Psoas muscle (tissue), 8 donors: ENCODE data around the gene CGN. TPM values are rescaled to one million over a fixed set of nuclear protein-coding genes. Genes with fewer than 3 reads are reported as not detected.
"Not testable (repeated sequence)": the region's sequence is repeated elsewhere in the genome, so short reads cannot be mapped to it uniquely, and the experiment has no call there.

ENCODE experiments used
- ATAC-seq, 4 donors: fragments of 200-7000 bp; cut with Tn5 transposase; one replicate each; pipeline ENCODE4 v1.9.1; 2020; ENCODE audit warnings: moderate library complexity in 3 of 4, mild to moderate bottlenecking in 2 of 4
- DNase-seq, 2 donors: peaks; one replicate each; pipeline ENCODE4 v3.0.0-alpha.2; 2020
- H3K27ac ChIP-seq: fragments of 200-600 bp; one replicate; pipeline ENCODE4 v1.8.0; 2022
- H3K27me3 ChIP-seq, 3 donors: fragments of 200-600 bp in 1 of 3; one replicate each; pipeline versions ENCODE4 v1.6.1 to v1.8.0; 2013 to 2022; ENCODE audit warnings: low read length in 2 of 3, mild to moderate bottlenecking in 2 of 3, moderate library complexity in 1 of 3; ENCODE audit not compliant: insufficient read depth in 3 of 3
- H3K36me3 ChIP-seq, 2 donors: fragments of 200-600 bp in 1 of 2; one replicate each; pipeline versions ENCODE4 v1.6.1 to v1.8.0; 2013 to 2022; ENCODE audit warnings: low read depth in 1 of 2, mild to moderate bottlenecking in 1 of 2, moderate library complexity in 1 of 2; ENCODE audit not compliant: insufficient read depth in 1 of 2
- H3K4me1 ChIP-seq: fragments of 200-600 bp; one replicate; pipeline ENCODE4 v1.8.0; 2022
- H3K4me3 ChIP-seq: fragments of 200-600 bp; one replicate; pipeline ENCODE4 v1.8.0; 2022; ENCODE audit warnings: mild to moderate bottlenecking
- H3K9me3 ChIP-seq: fragments of 200-600 bp; one replicate; pipeline ENCODE4 v1.8.0; 2022
- WGBS, 3 donors: extraction: QIAGEN DNeasy Blood & Tissue Kit; methylation state at CpG; one replicate each; pipeline versions ENCODE4 v1.1.6 to v1.1.7; 2013; 5-methylcytosine and 5-hydroxymethylcytosine counted together
- intact Hi-C, 2 donors: fragments of 100-400 bp; cut with DNase I; formaldehyde crosslinking; loops; one replicate each; pipeline versions ENCODE4 v1.11.0 to v1.14.2; 2022
- polyA plus RNA-seq, 3 donors: library from polyadenylated mRNA; stranded (reverse); fragments of 200-250 nt; gene quantifications; one replicate each; pipeline ENCODE4 v1.2.3, GENCODE V29; 2013
- total RNA-seq, 4 donors: library from RNA; stranded (reverse); fragmentation: NEBNext Ultra II Directional in 2 of 4; extraction: Animal tissue kit (Norgen Biotek cat#: 25700) in 2 of 4; gene quantifications; one replicate each; pipeline versions ENCODE4 v1.2.1 to v1.2.4, GENCODE V29; 2021 to 2023
- TF ChIP-seq, protein P1 (sequence below): fragments of 200-600 bp; IDR thresholded peaks from one replicate; pipeline ENCODE4 v1.8.0; 2022; ENCODE audit warnings: antibody characterized with exemption
- donor health status: healthy with polysubstance abuse.
- donor health status: DM: no; HTN: no; CAD: no; lungs with moderate emphysema.
- donor health status: Bipolar disorder and iron deficiency.
- donor health status: healthy.
- donor health status: DM: yes; HTN: yes; CAD: no.
- donor health status: DM: no; HTN: no; CAD: no.
- donor health status: DM: no; HTN: no; CAD: no.
- donor health status: DM: yes; HTN: yes; CAD: no.

The CGN gene
- total and polyA plus RNA-seq, 7 donors: 0.03 to 0.21 (median 0.10) TPM; not detected in 2

DNA sequence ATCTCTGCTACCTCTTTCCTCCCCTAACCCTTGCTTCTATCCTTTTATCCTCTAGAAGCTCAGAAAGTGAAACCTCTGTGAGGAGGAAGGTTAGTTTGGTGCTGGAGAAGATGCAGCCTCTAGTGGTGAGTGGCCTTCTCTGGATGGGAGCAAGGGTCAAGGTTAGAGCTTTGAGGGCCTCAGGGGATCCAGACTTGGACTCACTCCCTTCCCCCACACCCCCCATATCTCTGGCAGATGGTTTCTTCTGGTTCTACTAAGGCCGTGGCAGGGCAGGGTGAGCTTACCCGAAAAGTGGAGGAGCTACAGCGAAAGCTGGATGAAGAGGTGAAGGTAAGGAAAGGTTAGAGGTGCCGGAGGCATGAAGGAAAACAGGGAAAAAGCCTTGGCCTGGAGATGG, 9.2 kb downstream of the CGN start:
- H3K9me3 ChIP-seq: no peaks in the 10 kb centered on the region
- peaks cover 0 to under 1% (median 0%) of the 10 kb centered on the region in 3 donors for H3K27me3 ChIP-seq
- ATAC-seq: no peak
- no peak overlapping the region for H3K27ac ChIP-seq
- no peaks in the 10 kb centered on the region for H3K36me3 ChIP-seq
- no peak overlapping the region for H3K4me3 ChIP-seq
- TF ChIP-seq, protein P1, sequence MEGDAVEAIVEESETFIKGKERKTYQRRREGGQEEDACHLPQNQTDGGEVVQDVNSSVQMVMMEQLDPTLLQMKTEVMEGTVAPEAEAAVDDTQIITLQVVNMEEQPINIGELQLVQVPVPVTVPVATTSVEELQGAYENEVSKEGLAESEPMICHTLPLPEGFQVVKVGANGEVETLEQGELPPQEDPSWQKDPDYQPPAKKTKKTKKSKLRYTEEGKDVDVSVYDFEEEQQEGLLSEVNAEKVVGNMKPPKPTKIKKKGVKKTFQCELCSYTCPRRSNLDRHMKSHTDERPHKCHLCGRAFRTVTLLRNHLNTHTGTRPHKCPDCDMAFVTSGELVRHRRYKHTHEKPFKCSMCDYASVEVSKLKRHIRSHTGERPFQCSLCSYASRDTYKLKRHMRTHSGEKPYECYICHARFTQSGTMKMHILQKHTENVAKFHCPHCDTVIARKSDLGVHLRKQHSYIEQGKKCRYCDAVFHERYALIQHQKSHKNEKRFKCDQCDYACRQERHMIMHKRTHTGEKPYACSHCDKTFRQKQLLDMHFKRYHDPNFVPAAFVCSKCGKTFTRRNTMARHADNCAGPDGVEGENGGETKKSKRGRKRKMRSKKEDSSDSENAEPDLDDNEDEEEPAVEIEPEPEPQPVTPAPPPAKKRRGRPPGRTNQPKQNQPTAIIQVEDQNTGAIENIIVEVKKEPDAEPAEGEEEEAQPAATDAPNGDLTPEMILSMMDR: no peak
- 91 to 97% (median 94%) methylated on average over 4 of the region's 4 CpGs for WGBS, 3 donors
- H3K4me1 ChIP-seq: no peaks in the 10 kb centered on the region
- intact Hi-C loops: no loop called here
- DNase-seq: no peak

DNA sequence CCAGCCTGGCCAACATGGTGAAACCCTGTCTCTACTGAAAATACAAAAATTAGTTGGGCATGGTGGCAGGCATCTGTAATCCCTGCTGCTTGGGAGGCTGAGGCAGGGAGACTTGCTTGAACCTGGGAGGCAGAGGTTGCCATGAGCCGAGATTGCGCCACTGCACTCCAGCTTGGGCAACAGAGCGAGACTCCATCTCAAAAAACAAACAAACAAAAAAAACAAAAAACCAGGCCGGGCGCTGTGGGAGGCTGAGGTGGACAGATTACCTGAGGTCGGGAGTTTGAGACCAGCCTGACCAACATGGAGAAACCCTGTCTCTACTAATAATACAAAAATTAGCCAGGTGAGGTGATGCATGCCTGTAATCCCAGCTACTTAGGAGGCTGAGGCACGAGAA, 11.2 kb downstream of the CGN start:
- H3K4me3 ChIP-seq, H3K27ac ChIP-seq, H3K27me3 ChIP-seq, H3K4me1 ChIP-seq, DNase-seq, H3K36me3 ChIP-seq, intact Hi-C loops, H3K9me3 ChIP-seq, ATAC-seq: not testable (repeated sequence)
- WGBS, 3 donors: 94 to 97% (median 95%) methylated on average over 7 of the region's 7 CpGs

DNA sequence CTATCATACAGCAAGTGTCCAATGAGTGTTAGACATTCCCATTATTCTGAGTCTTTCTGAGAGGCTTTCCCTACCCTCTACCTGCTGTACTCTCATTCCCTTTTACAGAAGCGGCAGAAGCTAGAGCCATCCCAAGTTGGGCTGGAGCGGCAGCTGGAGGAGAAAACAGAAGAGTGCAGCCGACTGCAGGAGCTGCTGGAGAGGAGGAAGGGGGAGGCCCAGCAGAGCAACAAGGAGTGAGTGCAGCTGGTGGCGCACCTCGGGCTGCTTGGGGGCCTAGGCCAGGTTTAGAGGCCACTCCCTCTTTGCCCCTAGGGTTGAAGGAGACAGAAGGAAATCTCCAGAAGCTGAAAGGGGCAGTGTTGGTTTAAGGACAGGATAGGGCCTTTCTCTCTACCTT, 12.1 kb downstream of the CGN start:
- ATAC-seq (no peak), DNase-seq (no peak)
- Histone ChIP-seq H3K9me3 (no peaks in the 10 kb centered on the region), H3K36me3 (no peaks in the 10 kb centered on the region), H3K27ac (no peak overlapping the region), H3K4me1 (no peaks in the 10 kb centered on the region), H3K4me3 (no peak overlapping the region), H3K27me3 (no peaks in the 10 kb centered on the region)
- 66 to 70% (median 66%) methylated on average over 5 of the region's 5 CpGs for WGBS, 3 donors
- intact Hi-C loops: no loop called here
- TF ChIP-seq, protein P1: no peak

DNA sequence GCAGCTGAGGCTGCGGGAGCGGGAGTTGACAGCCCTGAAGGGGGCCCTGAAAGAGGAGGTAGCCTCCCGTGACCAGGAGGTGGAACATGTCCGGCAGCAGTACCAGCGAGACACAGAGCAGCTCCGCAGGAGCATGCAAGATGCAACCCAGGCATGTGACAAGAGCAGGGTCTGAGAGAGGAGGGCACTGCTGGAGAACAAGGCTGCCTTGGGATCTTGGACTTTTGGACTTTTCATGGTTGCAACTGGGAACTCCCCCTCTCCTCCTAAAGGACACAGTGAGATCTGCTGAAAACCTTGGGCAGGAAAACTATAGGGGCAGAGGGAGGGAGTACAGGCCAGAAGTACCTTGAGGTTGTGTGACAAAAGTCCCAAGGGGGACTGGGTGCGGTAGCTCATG, 13.5 kb downstream of the CGN start:
- Histone ChIP-seq H3K9me3 (no peaks in the 10 kb centered on the region), H3K4me1 (no peaks in the 10 kb centered on the region), H3K36me3 (no peaks in the 10 kb centered on the region), H3K27ac (no peak overlapping the region), H3K4me3 (no peak overlapping the region), H3K27me3 (no peaks in the 10 kb centered on the region)
- ATAC-seq (no peak), DNase-seq (no peak)
- TF ChIP-seq, protein P1: no peak
- intact Hi-C loops: loop anchor here in 1 of 2 donors (2.0 kb wide), 1 partner anchor 20 kb away; no protein-coding TSS in a partner anchor
- WGBS, 3 donors: 81 to 91% (median 86%) methylated on average over 7 of the region's 7 CpGs

DNA sequence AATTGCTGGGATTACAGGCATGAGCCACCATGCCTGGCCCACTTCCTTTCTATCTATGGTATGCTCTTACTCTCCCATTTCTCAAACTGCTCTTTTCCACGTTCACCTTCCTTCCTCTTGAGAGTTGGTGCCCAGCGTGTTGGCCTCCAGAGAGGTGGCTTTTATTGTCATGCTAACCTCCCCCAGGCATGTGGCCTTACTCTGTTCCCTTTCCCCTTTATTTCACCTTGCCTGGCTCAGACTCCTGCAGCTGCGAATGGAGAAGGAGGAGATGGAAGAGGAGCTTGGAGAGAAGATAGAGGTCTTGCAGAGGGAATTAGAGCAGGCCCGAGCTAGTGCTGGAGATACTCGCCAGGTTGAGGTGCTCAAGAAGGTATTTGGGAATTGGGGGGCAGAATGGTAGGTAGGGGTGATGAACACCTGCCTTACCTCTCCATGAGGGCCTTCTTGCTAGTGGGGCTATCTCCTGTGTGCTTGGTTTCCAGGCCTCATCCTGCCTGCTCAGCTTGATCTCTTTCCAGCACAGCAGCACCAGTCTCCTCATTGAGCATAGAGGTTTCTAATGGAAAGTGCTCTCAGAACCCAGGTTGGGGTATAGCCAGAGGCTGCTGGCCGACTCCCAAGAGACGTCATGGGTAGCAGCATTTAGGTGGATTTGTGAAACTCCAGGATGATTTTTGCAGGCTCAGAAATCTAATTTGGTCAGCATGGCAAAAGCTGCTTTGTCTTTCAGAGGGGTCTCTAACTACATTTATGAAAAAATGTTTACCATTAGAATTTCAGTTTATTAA, 15.7 kb downstream of the CGN start:
- Histone ChIP-seq H3K4me3 (no peak overlapping the region), H3K27me3 (no peaks in the 10 kb centered on the region), H3K9me3 (no peaks in the 10 kb centered on the region), H3K36me3 (no peaks in the 10 kb centered on the region), H3K4me1 (no peaks in the 10 kb centered on the region), H3K27ac (no peak overlapping the region)
- DNase-seq (no peak), ATAC-seq (no peak)
- intact Hi-C loops: no loop called here
- 77 to 78% (median 78%) methylated on average over 7 of the region's 7 CpGs for WGBS, 3 donors
- TF ChIP-seq, protein P1: no peak
